H9 (cell line): ENCODE measurements around the gene DIP2A. TPM values are rescaled to one million over a fixed set of nuclear protein-coding genes. Genes with fewer than 3 reads are reported as not detected.

ENCODE experiments used
- DNase-seq: peaks from one replicate; pipeline ENCODE4 v3.0.0-alpha.2; 2017
- H2AFZ ChIP-seq: one replicate; pipeline ENCODE4 v1.6.1; 2013; ENCODE audit warnings: mild to moderate bottlenecking, low read length, control low read depth, moderate library complexity
- H2AK5ac ChIP-seq: 2 replicates; pipeline ENCODE4 v1.6.1; 2013; ENCODE audit warnings: low read length, control low read depth, mixed read lengths; ENCODE audit not compliant: insufficient read length
- H2BK120ac ChIP-seq: one replicate; pipeline ENCODE4 v1.6.1; 2013; ENCODE audit warnings: low read depth, mild to moderate bottlenecking, low read length, control low read depth, inconsistent platforms; ENCODE audit not compliant: poor library complexity, severe bottlenecking
- H2BK12ac ChIP-seq: 2 replicates; pipeline ENCODE4 v1.6.1; 2013; ENCODE audit warnings: low read length, control low read depth, mixed read lengths, low read depth; ENCODE audit not compliant: insufficient read length
- H2BK15ac ChIP-seq: 2 replicates; pipeline ENCODE4 v1.6.1; 2013; ENCODE audit warnings: low read depth, low read length, control low read depth
- H2BK20ac ChIP-seq: one replicate; pipeline ENCODE4 v1.6.1; 2013; ENCODE audit warnings: low read depth, mild to moderate bottlenecking, low read length, control low read depth, inconsistent platforms; ENCODE audit not compliant: poor library complexity, severe bottlenecking
- H2BK5ac ChIP-seq: 2 replicates; pipeline ENCODE4 v1.6.1; 2013; ENCODE audit warnings: low read length, control low read depth, mixed read lengths; ENCODE audit not compliant: insufficient read length
- H3K14ac ChIP-seq: 2 replicates; pipeline ENCODE4 v1.6.1; 2013; ENCODE audit warnings: low read length, control low read depth; ENCODE audit not compliant: insufficient read depth
- H3K18ac ChIP-seq: 2 replicates; pipeline ENCODE4 v1.6.1; 2013; ENCODE audit warnings: low read depth, mild to moderate bottlenecking, mixed read lengths, low read length, control low read depth; ENCODE audit not compliant: insufficient read length
- H3K23ac ChIP-seq: 2 replicates; pipeline ENCODE4 v1.6.1; 2013; ENCODE audit warnings: low read length, control low read depth, mixed read lengths, low read depth; ENCODE audit not compliant: insufficient read length
- H3K23me2 ChIP-seq: 2 replicates; pipeline ENCODE4 v1.6.1; 2013; ENCODE audit warnings: low read depth, mild to moderate bottlenecking, mixed read lengths, low read length, control low read depth; ENCODE audit not compliant: insufficient read length, poor library complexity, severe bottlenecking
- H3K27ac ChIP-seq: 2 replicates; pipeline ENCODE4 v1.5.1; 2013; ENCODE audit warnings: low read length, control low read depth, mixed read lengths, low read depth; ENCODE audit not compliant: insufficient read length
- H3K27me3 ChIP-seq: 2 replicates; pipeline ENCODE4 v1.6.1; 2013; ENCODE audit warnings: low read length, control low read depth, inconsistent platforms; ENCODE audit not compliant: insufficient read depth
- H3K4ac ChIP-seq: 2 replicates; pipeline ENCODE4 v1.6.1; 2013; ENCODE audit warnings: low read depth, mild to moderate bottlenecking, control low read depth, inconsistent platforms, low read length, moderate library complexity
- H3K4me1 ChIP-seq: 2 replicates; pipeline ENCODE4 v1.6.1; 2013; ENCODE audit warnings: low read length, control low read depth, inconsistent platforms; ENCODE audit not compliant: insufficient read depth
- H3K4me2 ChIP-seq: 2 replicates; pipeline ENCODE4 v1.6.1; 2013; ENCODE audit warnings: low read length, control low read depth, mixed read lengths; ENCODE audit not compliant: insufficient read length, insufficient read depth
- H3K56ac ChIP-seq: 2 replicates; pipeline ENCODE4 v1.6.1; 2013; ENCODE audit warnings: low read depth, mild to moderate bottlenecking, mixed read lengths, low read length, control low read depth; ENCODE audit not compliant: insufficient read length
- H3K79me1 ChIP-seq: 2 replicates; pipeline ENCODE4 v1.6.1; 2013; ENCODE audit warnings: low read depth, mild to moderate bottlenecking, moderate library complexity, low read length, control low read depth, inconsistent platforms; ENCODE audit not compliant: insufficient read depth, poor library complexity, severe bottlenecking
- H3K79me2 ChIP-seq: 2 replicates; pipeline ENCODE4 v1.6.1; 2013; ENCODE audit warnings: low read length, control low read depth, inconsistent platforms; ENCODE audit not compliant: insufficient read depth
- H3K9ac ChIP-seq: 2 replicates; pipeline ENCODE4 v1.6.1; 2013; ENCODE audit warnings: low read length, control low read depth, mixed read lengths; ENCODE audit not compliant: insufficient read length; ENCODE audit errors: extremely low read depth
- H3K9me3 ChIP-seq: one replicate; pipeline ENCODE4 v1.6.1; 2013; ENCODE audit warnings: low read depth, low read length, inconsistent platforms; ENCODE audit not compliant: control insufficient read depth
- H3T11ph ChIP-seq: one replicate; pipeline ENCODE4 v1.6.1; 2013; ENCODE audit warnings: mild to moderate bottlenecking, low read length, control low read depth, inconsistent platforms
- H4K20me1 ChIP-seq: one replicate; pipeline ENCODE4 v1.6.1; 2013; ENCODE audit not compliant: control insufficient read depth, insufficient read length, insufficient read depth
- H4K5ac ChIP-seq: 2 replicates; pipeline ENCODE4 v1.6.1; 2013; ENCODE audit warnings: low read depth, mild to moderate bottlenecking, mixed read lengths, low read length, control low read depth; ENCODE audit not compliant: insufficient read length
- H4K8ac ChIP-seq: replicated peaks from 2 replicates; pipeline ENCODE4 v1.6.1; 2013; ENCODE audit warnings: low read length, control low read depth, mixed read lengths, low read depth; ENCODE audit not compliant: insufficient read length
- H4K91ac ChIP-seq: 2 replicates; pipeline ENCODE4 v1.6.1; 2013; ENCODE audit warnings: low read depth, mild to moderate bottlenecking, moderate library complexity, mixed read lengths, low read length, control low read depth; ENCODE audit not compliant: insufficient read length
- H3K27ac Mint-ChIP-seq, 3 experiments: 2 replicates in 2 of 3; 3 replicates in 1 of 3; pipeline ENCODE4 v1.8.0; 2020 to 2021; ENCODE audit warnings: mixed read lengths in 3 of 3, mild to moderate bottlenecking in 1 of 3, moderate library complexity in 1 of 3
- H3K27me3 Mint-ChIP-seq: 2 replicates; pipeline ENCODE4 v1.8.0; 2021; ENCODE audit warnings: low read depth, mild to moderate bottlenecking, moderate library complexity, mixed read lengths
- H3K36me3 Mint-ChIP-seq, 3 experiments: 2 replicates in 2 of 3; 3 replicates in 1 of 3; pipeline ENCODE4 v1.8.0; 2020 to 2021; ENCODE audit warnings: low read depth in 3 of 3, mixed read lengths in 3 of 3; ENCODE audit not compliant: insufficient read depth in 1 of 3
- H3K4me1 Mint-ChIP-seq, 2 experiments: 2 replicates each; pipeline ENCODE4 v1.8.0; 2020; ENCODE audit warnings: mixed read lengths in 2 of 2
- H3K4me3 Mint-ChIP-seq, 2 experiments: 2 replicates in 1 of 2; 3 replicates in 1 of 2; pipeline ENCODE4 v1.8.0; 2020 to 2021; ENCODE audit warnings: mild to moderate bottlenecking in 2 of 2, mixed read lengths in 2 of 2, moderate library complexity in 1 of 2
- H3K9me3 Mint-ChIP-seq, 2 experiments: 2 replicates in 1 of 2; 3 replicates in 1 of 2; pipeline ENCODE4 v1.8.0; 2020; ENCODE audit warnings: mild to moderate bottlenecking in 2 of 2, mixed read lengths in 2 of 2, moderate library complexity in 1 of 2
- CTCF ChIP-seq: fragments of 200-600 bp; sonication (generic); conservative IDR thresholded peaks from 3 replicates; pipeline ENCODE4 v1.8.0; 2021; ENCODE audit warnings: antibody characterized with exemption, mild to moderate bottlenecking
- WGBS: extraction: QIAGEN DNeasy Blood & Tissue Kit; methylation state at CpG from one replicate; pipeline ENCODE4 v1.1.7; 2013; ENCODE audit warnings: missing lambda C conversion rate, low lambda C conversion rate, mixed read lengths; ENCODE audit not compliant: insufficient read length; ENCODE audit errors: extremely low coverage; 5-methylcytosine and 5-hydroxymethylcytosine counted together
- total RNA-seq: library from RNA; stranded (reverse); gene quantifications from 2 replicates; pipeline ENCODE4 v1.2.1, GENCODE V29; 2021

The DIP2A gene
- total RNA-seq, 1 experiment from 2014 or later, result 25.2 TPM

GRCh38 chr21:46564391-46564790 lies 105.7 kb downstream of the DIP2A start:
- Histone ChIP-seq H3K27ac (no peak overlapping the region), H2BK5ac (no peak overlapping the region), H4K20me1 (no peaks in the 10 kb centered on the region), H3K79me2 (no peaks in the 10 kb centered on the region), H3K4ac (no peak overlapping the region), H3K4me1 (no peaks in the 10 kb centered on the region), H3K23me2 (no peaks in the 10 kb centered on the region), H2BK15ac (no peak overlapping the region), H3K18ac (no peak overlapping the region), H3K9ac (no peak overlapping the region), H3K79me1 (no peaks in the 10 kb centered on the region), H3K14ac (no peak overlapping the region), H2BK12ac (no peak overlapping the region), H2BK120ac (no peak overlapping the region), H3K56ac (no peak overlapping the region), H3K23ac (no peak overlapping the region), H3T11ph (no peak overlapping the region), H3K4me2 (no peak overlapping the region), H2BK20ac (no peak overlapping the region), H3K9me3 (no peaks in the 10 kb centered on the region), H4K8ac (no peak overlapping the region), H2AK5ac (no peak overlapping the region), H4K91ac (no peak overlapping the region), H2AFZ (no peak overlapping the region), H4K5ac (no peak overlapping the region), H3K27me3 (no peaks in the 10 kb centered on the region)
- peaks cover 24 to 63% (median 49%) of the 10 kb centered on the region in 3 experiments; a peak in 6 of 7 replicates for H3K36me3 Mint-ChIP-seq
- H3K9me3 Mint-ChIP-seq, result no peaks in the 10 kb centered on the region; a peak in 1 of 5 replicates
- no peaks in the 10 kb centered on the region for H3K27me3 Mint-ChIP-seq
- no CpG with 5 or more reads among the region's 10 CpGs for WGBS
- no peak for DNase-seq
- no peak overlapping the region for H3K4me3 Mint-ChIP-seq
- no peaks in the 10 kb centered on the region for H3K4me1 Mint-ChIP-seq
- no peak overlapping the region; a peak in 1 of 7 replicates for H3K27ac Mint-ChIP-seq
- no peak for TF ChIP-seq CTCF
